Neural cell (in vitro differentiated cells): ENCODE results near the gene CFAP157. TPM values are rescaled to one million over a fixed set of nuclear protein-coding genes. Genes with fewer than 3 reads are reported as not detected.

Experiments used
- H2AFZ ChIP-seq: fragments of 200-600, 300-800 bp; sonication (generic), shearing (Covaris generic); 2 replicates; pipeline ENCODE4 v1.6.0; 2014; ENCODE audit warnings: low read depth, mild to moderate bottlenecking, antibody characterized with exemption, low read length, moderate library complexity
- H3F3A ChIP-seq: fragments of 200-600 bp; shearing (Covaris generic); 2 replicates; pipeline ENCODE4 v1.6.1; 2016; ENCODE audit warnings: mild to moderate bottlenecking, moderate library complexity, mixed read lengths, antibody characterized with exemption, low read length; ENCODE audit not compliant: insufficient read depth, poor library complexity, severe bottlenecking
- H3K27ac ChIP-seq: fragments of 200-600, 300-800 bp; sonication (generic), shearing (Covaris generic); 2 replicates; pipeline ENCODE4 v1.5.1; 2014; ENCODE audit warnings: mild to moderate bottlenecking, low read length, moderate library complexity
- H3K27me3 ChIP-seq: fragments of 300-800, 200-600 bp; sonication (generic), shearing (Covaris generic); 2 replicates; pipeline ENCODE4 v1.6.0; 2014; ENCODE audit warnings: mild to moderate bottlenecking, low read depth, low read length, moderate library complexity; ENCODE audit not compliant: insufficient read depth
- H3K36me3 ChIP-seq: fragments of 300-800, 200-600 bp; sonication (generic), shearing (Covaris generic); 2 replicates; pipeline ENCODE4 v1.5.1; 2014; ENCODE audit warnings: mild to moderate bottlenecking, antibody characterized with exemption, low read length, moderate library complexity; ENCODE audit not compliant: insufficient read depth
- H3K4me2 ChIP-seq: fragments of 300-800, 200-600 bp; sonication (generic), shearing (Covaris generic); 2 replicates; pipeline ENCODE4 v1.6.0; 2014; ENCODE audit warnings: mild to moderate bottlenecking, low read length
- H3K4me3 ChIP-seq: fragments of 300-800, 200-600 bp; sonication (generic), shearing (Covaris generic); 2 replicates; pipeline ENCODE4 v1.5.1; 2014; ENCODE audit warnings: mild to moderate bottlenecking, low read length, moderate library complexity
- H3K79me2 ChIP-seq: fragments of 200-600 bp; shearing (Covaris generic); replicated peaks from 2 replicates; pipeline ENCODE4 v1.6.0; 2014; ENCODE audit warnings: mild to moderate bottlenecking, low read length, moderate library complexity; ENCODE audit not compliant: insufficient read depth
- H3K9ac ChIP-seq: fragments of 300-800, 200-600 bp; sonication (generic), shearing (Covaris generic); 2 replicates; pipeline ENCODE4 v1.6.1; 2016; ENCODE audit warnings: mild to moderate bottlenecking, low read length, mixed read lengths
- H3K9me2 ChIP-seq: fragments of 200-600 bp; shearing (Covaris generic); 2 replicates; pipeline ENCODE4 v1.6.1; 2016; ENCODE audit warnings: mild to moderate bottlenecking, low read length, mixed read lengths; ENCODE audit not compliant: insufficient read depth
- H3K9me3 ChIP-seq: fragments of 200-600, 300-800 bp; sonication (generic), shearing (Covaris generic); 2 replicates; pipeline ENCODE4 v1.6.1; 2016; ENCODE audit warnings: mild to moderate bottlenecking, mixed run types, low read length, moderate library complexity, mixed read lengths
- H4K20me1 ChIP-seq: fragments of 200-600 bp; shearing (Covaris generic); 2 replicates; pipeline ENCODE4 v1.6.1; 2016; ENCODE audit warnings: mild to moderate bottlenecking, mixed run types; ENCODE audit not compliant: insufficient read depth
- CTCF ChIP-seq: fragments of 450-650 bp; IDR thresholded peaks from 2 replicates; pipeline ENCODE4 v1.5.1; 2014; ENCODE audit warnings: antibody characterized with exemption, mild to moderate bottlenecking, moderate library complexity; ENCODE audit not compliant: poor library complexity, severe bottlenecking
- EP300 ChIP-seq: fragments of 450-650 bp; conservative IDR thresholded peaks from 2 replicates; pipeline ENCODE4 v1.6.1; 2014; ENCODE audit warnings: antibody characterized with exemption, mild to moderate bottlenecking, moderate library complexity; ENCODE audit not compliant: poor library complexity, severe bottlenecking
- EZH2 ChIP-seq: fragments of 200-600, 300-800 bp; shearing (Covaris generic), sonication (generic); IDR thresholded peaks from 2 replicates; pipeline ENCODE4 v1.6.1; 2014; ENCODE audit warnings: antibody characterized with exemption, low read length, borderline replicate concordance, mild to moderate bottlenecking; ENCODE audit not compliant: insufficient read depth, poor library complexity, severe bottlenecking
- MXI1 ChIP-seq: fragments of 450-650 bp; conservative IDR thresholded peaks from 2 replicates; pipeline ENCODE4 v1.6.1; 2014; ENCODE audit warnings: antibody characterized with exemption, mild to moderate bottlenecking; ENCODE audit not compliant: poor library complexity, severe bottlenecking
- POLR2AphosphoS5 ChIP-seq: IDR thresholded peaks from 2 replicates; pipeline ENCODE4 v1.6.1; 2012
- RAD21 ChIP-seq: fragments of 450-650 bp; conservative IDR thresholded peaks from 2 replicates; pipeline ENCODE4 v1.6.1; 2014; ENCODE audit warnings: antibody characterized with exemption, mild to moderate bottlenecking, moderate library complexity
- REST ChIP-seq: IDR thresholded peaks from 2 replicates; pipeline ENCODE4 v1.6.1; 2012; ENCODE audit warnings: borderline replicate concordance
- SMC3 ChIP-seq: fragments of 450-650 bp; conservative IDR thresholded peaks from 2 replicates; pipeline ENCODE4 v1.6.1; 2014; ENCODE audit warnings: antibody characterized with exemption, mild to moderate bottlenecking, moderate library complexity; ENCODE audit not compliant: poor library complexity
- TAF1 ChIP-seq: IDR thresholded peaks from 2 replicates; pipeline ENCODE4 v1.6.1; 2012; ENCODE audit warnings: low read depth
- polyA plus RNA-seq: library from polyadenylated mRNA; depleted of rRNA; stranded (reverse); fragments of >200 nt; gene quantifications from 2 replicates; pipeline ENCODE4 v1.2.3, GENCODE V29; 2014

Gene CFAP157
- polyA plus RNA-seq, 1 donor from 2014 or later = 1.3 TPM

DNA sequence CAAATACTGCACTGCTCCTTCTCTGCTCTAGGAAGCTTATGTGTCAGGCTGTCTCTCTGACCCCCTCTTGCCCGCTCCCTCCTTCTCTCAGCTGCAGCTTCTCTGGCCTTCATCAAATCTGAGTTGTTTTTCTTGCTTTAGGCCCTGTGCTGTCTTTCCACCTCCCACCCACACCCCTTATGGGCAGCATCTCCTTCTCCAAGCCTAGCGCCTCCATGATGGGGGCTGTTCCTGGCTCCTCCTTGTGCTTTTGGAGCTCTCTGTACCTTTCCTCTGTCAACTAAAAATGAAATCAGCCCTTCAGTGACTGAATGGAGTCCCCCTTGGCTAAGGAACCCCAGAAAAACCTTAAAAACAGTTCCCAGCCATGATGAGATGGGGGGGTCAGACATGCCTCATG lies 6.6 kb upstream of the CFAP157 start:
- H4K20me1 ChIP-seq = no peaks in the 10 kb centered on the region
- TF ChIP-seq EZH2 (no peak), REST (no peak), MXI1 (no peak), RAD21 (no peak), SMC3 (no peak), EP300 (no peak), TAF1 (no peak), CTCF (no peak), POLR2AphosphoS5 (no peak)
- no peak overlapping the region for H2AFZ ChIP-seq
- no peak overlapping the region for H3K27ac ChIP-seq
- no peaks in the 10 kb centered on the region for H3K27me3 ChIP-seq
- no peaks in the 10 kb centered on the region for H3K79me2 ChIP-seq
- H3K4me2 ChIP-seq = no peak overlapping the region
- H3K9me2 ChIP-seq = no peaks in the 10 kb centered on the region
- H3K9ac ChIP-seq = no peak overlapping the region
- no peaks in the 10 kb centered on the region for H3F3A ChIP-seq
- no peaks in the 10 kb centered on the region for H3K9me3 ChIP-seq
- H3K36me3 ChIP-seq = no peaks in the 10 kb centered on the region
- H3K4me3 ChIP-seq = no peak overlapping the region

DNA sequence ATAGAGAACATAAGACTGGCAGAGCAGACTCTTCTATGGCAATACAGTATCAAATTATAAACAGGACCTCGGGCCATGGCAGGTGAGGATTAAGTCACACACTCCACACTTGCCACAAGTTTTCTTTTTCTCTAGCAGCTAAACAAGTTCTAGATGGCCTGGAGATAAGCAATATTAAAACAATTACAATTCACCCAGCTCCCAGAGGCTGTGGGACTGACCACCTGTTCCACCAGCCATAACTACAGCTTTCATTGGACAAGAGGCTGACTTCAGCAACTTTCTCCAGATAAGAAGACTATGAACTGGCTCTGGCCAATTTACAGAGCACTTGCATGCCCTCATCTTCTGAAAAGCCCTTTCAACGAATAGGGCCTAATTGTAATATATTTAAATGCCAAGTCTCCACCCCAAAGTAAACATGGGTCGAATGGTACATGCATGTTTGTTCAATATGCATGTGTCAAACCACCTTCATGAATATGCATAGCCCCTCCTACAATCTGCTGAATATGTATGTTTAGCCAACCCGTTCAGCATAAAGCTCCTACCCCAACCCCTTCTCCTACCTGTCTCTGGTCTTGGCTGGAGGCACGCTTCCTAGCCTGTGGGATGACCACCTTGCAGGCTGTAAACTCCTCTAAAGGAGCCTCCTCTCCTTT lies 6.1 kb upstream of the CFAP157 start:
- Histone ChIP-seq H3K9me2 (no peaks in the 10 kb centered on the region), H3K36me3 (no peaks in the 10 kb centered on the region), H3K27ac (no peak overlapping the region), H3K9ac (no peak overlapping the region), H2AFZ (no peak overlapping the region), H4K20me1 (no peaks in the 10 kb centered on the region), H3K4me2 (no peak overlapping the region), H3K4me3 (no peak overlapping the region), H3K27me3 (no peaks in the 10 kb centered on the region), H3F3A (no peaks in the 10 kb centered on the region), H3K79me2 (no peaks in the 10 kb centered on the region), H3K9me3 (no peaks in the 10 kb centered on the region)
- TF ChIP-seq POLR2AphosphoS5 (no peak), EZH2 (no peak), TAF1 (no peak)
